KG1 (cell line): Measurements from ENCODE around the gene IFFO2.

Experiments used
- DNase-seq: peaks from one replicate; lab custom pipeline; 2025; lab: John Stamatoyannopoulos, UW

Gene IFFO2

DNA sequence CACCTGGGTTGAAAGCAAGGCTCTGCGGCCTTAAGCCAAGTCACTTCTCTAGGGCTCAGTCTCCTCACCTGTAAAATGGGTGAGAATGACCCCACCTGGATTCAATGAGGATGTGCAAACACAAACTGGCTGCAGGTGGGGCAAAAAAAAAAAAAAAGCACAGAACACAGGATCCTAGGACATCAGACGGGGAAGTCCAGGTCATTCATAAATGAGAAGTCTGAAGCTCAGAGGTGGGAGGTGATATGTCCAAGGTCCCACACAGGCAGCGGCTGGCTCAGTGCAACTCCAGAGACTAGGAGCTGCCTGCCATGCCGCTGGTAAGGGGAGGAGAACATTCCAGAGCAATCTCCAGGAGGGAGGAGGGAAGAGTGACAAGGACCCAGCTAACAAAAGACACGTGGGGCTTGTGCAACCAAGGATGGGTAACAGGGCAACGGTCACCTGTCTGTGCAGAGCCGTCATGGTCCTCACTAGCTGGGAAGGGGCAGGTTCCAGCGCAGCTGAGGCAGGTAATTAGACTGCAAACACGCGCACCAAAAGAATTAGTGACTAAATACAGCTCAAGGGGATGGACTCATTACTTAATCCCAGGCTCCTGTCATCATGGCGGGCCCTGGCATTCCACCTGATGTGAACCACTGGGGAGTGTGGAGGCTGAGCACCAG lies 19.5 kb downstream of the IFFO2 start:
- no peak for DNase-seq

GRCh38 chr1:18936471-18936813 lies 20.0 kb downstream of the IFFO2 start:
- DNase-seq: no peak

DNA sequence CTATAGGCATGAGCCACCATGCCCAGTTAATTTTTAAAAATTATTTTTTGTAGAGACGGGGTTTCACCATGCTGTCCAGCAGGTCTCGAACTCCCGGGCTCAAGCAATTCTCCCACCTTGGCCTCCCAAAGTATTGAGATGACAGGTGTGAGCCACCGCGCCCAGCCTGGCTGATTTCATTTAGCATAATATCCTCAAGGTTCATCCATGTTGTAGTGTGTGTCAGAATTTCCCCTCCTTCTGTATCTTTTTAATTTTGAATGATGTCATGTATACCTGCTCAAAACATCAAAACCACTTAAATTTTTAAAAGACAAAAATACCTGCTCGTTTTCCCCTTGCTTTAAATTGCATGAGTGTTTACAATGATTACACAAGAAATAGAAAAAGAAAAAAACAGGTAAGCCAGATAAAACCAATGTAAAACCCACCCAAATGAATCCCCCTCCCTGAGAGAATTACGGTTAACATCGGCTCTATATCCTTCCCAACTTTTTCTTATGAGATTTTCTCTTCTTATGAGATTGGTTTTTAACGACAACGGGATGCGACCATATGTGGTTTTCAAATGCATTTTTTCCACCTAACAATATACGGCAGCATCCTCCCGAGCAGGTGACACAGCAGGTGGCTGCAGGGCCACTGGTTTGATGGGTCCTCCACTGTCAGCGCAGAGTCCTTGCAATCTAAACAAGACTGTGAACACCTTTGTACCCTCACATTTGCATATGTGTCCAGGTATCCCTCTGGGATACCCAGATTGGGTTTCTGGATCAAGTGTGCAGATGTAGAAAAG lies 22.1 kb downstream of the IFFO2 start:
- no peak for DNase-seq

DNA sequence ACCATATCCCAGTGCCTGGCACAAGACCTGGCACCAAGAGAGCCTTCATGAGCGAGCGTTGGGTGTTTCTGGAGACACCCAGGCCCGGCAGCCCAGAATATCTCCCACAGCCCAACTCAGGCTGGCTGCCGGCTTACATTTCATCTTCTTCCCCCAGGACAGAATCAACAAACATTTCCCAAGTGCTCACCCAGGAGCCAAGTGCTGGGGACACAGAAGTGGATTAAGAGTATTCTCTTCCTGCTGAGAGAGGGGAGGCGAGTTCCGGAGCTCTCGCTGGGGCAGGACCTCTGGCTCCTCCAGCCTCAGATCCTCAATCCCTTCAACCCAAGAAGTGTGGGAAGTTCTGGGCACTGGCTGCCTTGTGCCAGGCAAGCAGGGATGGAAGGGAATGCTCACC lies 23.6 kb downstream of the IFFO2 start:
- DNase-seq: no peak

DNA sequence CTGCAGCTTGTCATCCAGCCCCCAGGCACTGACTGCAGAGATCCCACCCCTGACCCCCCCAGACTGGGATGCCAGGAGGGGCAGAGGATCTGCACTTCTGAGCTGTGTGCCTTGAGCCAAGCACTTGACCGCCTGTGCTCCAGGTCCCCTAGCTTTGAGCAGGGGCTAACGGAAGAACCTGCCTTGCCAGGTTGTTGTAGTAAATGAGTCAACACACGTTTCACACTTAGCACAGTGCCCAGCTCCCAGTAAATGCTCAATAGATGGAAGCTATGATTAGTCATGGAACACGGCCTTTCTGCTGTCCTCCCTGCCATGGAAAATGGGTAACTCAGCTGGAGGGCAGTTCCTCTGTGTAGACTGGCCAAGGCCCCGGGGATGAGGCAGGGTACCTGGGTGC lies 24.1 kb downstream of the IFFO2 start:
- DNase-seq: no peak

DNA sequence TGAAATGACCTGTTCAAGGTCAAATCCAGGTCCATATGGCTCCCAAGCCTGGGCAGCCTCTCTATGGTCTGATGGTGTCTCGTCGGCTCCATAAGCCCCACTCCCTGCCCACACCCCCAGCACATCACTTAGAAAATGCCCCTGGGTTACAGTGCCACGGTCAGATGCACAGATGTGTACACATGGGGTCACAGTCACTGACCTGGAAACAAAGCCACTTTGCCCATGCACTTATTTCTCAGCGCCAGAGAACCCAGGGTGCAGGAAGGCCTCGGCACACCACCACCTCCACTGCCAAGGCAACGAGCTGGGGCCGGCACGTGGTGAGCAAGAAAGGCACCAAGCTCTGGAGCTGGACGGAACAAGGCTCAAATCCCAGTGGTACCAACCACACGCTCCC lies 24.7 kb downstream of the IFFO2 start:
- DNase-seq: no peak

- no peak for DNase-seq
Measured at GRCh38 chr1:18929686-18930085, 26.8 kb downstream of the IFFO2 start.

GRCh38 chr1:18928985-18929384 lies 27.5 kb downstream of the IFFO2 start:
- no peak for DNase-seq

DNA sequence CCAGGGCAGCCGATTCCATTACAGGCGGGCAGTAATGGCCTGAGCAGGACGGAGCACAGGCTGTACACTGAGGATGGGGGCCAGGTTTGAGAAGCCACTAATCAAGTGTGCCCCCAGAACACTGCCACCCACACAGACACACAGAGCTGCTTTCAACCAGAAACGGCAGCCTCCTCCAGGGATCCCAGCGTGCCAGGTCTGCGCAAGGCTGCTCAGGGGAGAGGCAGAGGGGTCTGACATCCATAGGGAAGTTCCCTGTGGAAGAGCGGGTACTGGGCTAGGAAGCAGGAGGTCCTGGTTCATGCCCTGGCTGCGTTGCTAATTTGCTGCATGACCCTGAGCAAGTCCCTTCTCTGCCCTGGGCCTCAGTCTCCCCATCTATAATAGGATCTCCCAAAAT lies 28.1 kb downstream of the IFFO2 start:
- DNase-seq: no peak

GRCh38 chr1:18927654-18928272 lies 28.7 kb downstream of the IFFO2 start:
- peak; percentile 35 for DNase-seq

DNA sequence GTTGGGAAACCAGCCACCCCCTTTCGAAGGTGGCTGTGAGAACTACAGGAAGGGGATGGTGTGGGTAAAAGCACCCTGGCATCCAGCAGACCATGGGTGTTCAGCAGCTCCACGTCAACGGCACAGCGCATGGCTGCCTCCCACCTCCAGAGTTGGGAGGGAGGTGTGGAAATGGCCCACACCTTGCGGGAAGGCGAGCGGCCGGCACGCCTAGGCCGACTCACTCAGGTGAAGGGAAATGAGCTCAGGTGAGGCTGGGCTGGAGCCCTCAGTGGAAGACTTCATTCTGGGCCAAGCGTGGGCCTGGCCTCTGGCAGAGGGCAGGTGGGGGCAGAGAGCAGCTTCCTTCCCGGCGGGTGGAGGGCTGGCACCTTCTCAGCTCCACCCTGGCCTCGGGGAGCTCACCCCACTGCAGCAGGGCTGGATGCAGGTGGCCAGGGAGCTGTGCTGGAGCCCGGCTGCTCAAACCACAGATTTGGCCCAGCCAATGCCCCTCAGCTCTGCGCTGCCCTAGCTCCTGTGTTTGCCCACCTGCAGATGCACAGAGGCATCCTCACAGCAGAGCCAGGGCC lies 29.3 kb downstream of the IFFO2 start:
- no peak for DNase-seq

DNA sequence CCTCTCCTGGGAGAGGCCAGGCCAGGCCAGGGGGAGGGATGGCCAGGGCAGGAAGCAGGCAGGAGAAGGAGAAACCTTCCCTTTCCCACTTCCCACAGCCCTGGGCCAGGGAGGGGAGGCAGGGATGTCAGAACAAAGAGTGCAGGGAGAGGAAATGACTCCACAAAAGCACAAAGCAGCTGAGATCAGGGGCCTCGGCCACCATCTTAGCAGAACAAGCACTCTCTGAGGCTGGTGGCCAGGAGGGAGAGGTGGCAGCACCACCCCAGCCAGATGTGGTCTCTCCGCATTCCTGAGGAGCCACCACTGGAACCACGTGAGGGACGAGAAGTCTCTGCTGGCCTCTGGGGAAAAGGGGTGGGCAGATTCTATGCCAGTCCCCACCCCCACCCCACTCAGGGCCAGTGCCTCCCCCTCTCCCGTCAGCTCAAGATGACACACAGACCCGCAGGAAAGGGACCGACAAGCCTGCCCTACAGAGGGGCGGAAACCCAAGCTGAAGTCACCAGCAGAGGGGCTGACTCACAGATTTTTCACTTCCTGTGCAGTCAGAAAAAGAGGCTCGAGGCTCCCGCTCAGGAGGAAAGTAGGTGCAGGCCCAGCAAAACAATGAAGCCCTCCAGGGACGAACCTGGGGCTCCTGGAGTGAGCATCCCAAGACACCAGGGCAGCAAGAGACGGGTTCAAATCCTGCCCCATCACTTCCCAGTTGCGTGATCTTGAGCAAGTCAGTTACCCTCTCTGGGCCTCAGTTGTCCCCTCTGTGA lies 30.0 kb downstream of the IFFO2 start:
- DNase-seq: peak; percentile 79

- no peak for DNase-seq
Measured at GRCh38 chr1:18925279-18925678, 31.2 kb downstream of the IFFO2 start.

DNA sequence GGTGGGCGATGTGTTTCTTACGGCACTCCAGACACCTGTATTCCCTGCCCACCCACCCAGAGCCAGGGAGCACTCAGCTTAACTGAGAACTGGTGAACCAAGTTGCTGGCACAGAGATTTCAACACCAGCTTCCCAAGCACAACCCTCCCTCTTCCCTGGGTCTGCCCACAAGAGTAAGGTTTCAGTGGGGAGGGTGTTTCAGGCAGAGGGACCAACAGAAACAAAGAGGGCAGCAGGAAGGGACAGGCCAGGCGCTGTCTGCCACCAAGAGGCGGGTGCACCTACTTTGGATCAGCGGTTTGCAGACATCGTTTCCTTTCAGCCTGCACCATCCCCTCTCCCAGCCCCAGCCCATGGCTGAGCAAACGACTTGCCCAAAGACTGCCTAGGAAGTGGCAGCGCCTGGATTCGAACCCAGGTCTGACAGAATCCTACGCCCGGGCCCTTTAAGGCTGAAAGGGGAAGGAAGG lies 32.2 kb downstream of the IFFO2 start:
- DNase-seq: no peak

DNA sequence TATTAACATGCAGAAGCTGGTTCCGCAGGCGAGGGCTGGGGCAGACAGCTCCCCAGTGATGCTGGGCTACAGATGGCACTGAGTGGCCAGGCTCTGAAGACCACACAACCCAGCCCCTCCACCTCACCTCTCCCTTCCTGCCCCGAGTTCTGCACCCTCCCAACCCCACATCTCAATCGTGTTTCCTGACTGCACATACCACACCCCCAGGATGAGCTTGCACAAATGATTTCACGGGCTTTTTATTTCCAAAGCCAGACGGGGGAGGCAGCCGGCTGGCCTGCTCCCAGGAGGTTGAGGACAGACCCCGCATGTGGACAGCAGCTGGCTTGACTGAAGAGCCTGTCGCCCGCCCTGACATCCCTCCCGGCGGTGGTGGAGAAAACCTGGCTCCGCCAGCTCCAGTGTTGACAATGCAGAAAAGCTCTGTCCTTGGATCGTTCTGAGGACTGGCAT lies 32.7 kb downstream of the IFFO2 start:
- no peak for DNase-seq

DNA sequence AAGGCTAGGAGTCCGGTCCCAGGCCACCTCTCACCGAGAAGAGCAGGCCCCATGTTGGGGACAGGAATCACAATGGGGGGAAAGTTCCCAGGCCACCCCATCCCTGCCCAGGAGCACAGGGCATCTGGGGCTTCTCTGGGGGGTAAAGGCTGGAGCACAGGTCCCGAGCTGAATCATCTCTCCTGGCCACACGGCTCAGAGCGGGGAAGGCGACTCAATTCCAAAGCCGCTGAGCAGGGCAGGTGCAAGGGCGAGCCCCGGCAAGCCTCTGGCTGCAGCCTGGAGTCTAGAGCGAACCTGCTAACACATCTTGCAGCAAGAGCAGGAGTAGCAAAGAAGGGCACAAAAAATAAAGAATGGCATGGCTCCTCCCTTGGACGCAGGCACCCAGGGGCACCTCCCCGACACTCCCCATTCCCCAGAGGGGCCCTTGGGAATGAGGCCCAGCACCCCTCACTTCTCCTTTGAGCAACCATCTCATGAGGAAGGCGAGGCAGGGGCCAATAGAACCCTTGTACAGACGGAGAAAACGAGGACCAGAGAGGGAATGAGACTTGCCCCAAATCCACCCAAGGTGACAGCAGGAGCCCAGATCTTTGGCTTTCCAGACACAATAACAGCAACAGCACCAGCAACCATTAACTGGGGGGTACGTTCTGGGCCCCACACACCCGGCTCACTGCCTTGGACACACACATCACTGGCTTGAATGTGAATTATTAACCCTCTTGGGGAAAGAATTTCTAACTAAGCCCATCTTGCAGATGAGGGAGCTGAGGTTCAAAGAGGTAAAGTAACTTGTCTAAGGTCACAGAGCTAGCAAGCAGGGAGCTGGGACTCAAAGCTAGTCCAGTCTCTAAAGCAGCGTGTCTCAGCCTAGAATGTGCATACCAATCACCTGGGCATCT lies 33.4 kb downstream of the IFFO2 start:
- no peak for DNase-seq

- no peak for DNase-seq
Measured at GRCh38 chr1:18922319-18922726, 34.2 kb downstream of the IFFO2 start.

DNA sequence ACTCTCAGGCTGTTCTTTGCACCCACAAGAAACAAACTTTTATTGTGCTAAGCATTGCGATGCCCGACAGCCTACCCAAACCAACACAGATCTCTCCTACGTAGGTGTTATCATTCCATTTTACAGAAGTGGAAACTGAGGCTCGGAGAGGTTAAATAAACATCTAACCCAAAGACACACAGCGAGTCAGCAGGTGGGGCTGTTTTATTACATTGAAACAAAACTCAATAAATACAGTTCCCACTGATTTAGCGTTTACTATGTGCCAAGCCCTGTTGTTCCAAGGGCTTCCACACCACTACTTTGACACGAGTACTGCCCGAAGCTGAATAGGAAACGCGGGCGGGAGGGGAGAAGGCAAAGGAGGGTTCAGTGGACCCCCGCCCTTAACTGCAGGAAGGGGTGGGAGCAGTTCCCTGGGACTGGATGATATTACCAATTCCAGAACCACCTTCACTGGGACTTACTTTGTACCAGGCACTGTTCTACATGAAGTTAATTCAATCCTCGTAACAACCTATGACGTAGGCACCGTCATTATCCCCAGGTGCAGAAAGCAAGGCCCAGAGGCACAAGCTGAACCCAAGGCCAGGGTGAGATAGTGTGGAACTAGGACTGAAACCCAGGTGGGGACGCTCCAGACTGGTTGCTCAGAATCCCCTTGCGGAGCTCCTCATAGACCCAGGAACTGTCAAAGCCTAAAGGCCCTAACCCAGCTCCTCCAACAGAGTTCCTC lies 34.8 kb downstream of the IFFO2 start:
- no peak for DNase-seq

DNA sequence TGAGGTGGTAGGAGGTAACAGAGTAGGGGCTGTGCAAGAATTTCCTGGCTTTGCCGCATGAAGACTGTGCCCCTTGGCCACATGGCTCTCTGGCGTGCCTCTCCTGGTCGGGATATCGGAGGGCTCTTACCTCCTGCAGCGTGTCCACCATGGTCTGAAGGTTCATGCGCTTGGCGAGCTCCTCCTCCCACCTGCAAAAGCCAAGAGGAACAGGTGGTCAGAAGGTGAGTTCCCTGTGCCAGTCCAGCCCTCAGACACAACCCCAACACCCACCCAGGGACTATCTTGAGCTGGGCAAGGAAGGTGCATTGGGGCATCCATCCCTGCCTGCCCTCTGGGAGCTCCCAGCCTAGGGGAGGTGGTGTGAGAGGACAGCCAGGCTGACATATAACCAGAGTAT lies 35.5 kb downstream of the IFFO2 start:
- DNase-seq: no peak

- no peak for DNase-seq
Measured at GRCh38 chr1:18919956-18920355, 36.5 kb downstream of the IFFO2 start.
